Embryonic facial prominence (tissue), 1 donor: ENCODE measurements around the gene UQCC5.

Experiments used
- DNase-seq: peaks from one replicate; pipeline ENCODE4 v3.0.0-alpha.2; 2016; ENCODE audit errors: extremely low spot score

Gene UQCC5

DNA sequence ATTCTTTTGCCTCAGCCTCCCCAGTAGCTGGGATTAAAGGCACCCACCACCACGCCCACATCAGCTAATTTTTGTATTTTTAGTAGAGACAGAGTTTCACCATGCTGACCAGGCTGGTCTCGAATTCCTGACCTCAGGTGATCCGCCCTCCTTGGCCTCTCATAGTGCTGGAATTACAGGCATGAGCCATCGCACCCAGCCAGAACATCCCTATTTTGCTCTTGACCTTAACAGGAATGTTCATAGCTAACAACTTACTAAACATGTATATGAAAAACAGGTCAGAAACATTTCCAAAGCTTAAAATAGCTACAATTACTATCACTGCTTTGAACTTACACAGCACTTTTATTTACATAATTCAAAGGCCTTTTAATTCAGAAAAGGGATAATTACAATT lies 33.7 kb downstream of the UQCC5 start:
- no peak for DNase-seq

DNA sequence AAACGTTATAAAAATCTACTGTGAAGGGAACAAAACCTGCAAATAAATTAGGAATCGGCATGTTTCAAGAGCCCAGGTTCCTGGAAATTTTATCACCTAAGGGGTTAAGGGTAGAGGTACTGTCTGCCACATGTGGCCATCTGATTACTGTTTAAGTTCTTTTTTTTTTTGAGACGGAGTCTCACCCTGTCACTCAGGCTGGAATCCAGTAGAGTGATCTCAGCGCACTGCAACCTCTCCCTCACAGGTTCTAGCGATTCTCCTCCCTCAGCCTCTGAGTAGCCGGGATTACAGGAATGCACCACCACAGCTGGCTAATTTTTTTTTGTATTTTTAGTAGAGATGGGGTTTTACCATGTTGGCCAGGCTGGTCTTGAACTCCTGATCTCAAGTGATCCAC lies 35.8 kb downstream of the UQCC5 start:
- DNase-seq = no peak

DNA sequence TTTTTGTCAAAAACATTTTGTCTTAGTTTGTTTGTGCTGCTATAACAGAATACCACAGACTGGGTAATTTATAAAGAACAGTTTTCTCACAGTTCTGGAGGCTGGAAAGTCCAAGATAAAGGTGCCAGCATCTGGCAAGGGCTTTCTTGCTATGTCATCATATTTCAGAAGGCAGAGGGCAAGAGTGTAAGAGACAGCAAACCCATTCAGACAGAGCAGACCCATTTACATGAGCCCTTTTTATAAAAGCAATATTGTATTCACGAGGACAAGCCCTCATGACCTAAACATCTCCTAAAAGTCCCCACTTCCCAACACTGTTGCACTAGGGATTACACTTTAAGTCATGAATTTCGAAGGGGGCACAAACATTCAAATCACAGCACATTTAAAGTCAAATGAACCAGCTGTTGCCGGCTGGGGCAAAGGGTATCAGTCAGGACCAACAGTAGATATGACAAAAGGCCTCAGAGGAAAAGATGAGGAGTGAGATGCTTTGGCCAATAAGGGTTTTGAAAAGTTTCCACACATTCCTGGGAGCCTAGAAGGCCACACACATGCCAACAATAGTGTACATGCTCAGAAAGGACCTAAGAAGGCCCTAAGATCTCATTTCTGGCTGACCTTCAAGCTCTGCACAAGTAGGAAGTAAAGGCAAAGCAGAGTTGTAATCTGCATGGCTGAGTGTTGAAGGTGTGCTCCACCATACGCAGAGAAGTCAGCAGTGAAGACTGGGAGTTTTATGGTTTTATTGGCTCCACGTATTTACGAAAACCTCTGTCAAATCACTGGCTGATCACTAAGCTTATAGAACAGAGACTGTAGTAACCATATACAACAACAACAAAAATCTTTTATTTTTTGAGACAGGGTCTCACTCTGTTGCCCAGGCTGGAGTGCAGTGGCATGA lies 37.9 kb downstream of the UQCC5 start:
- DNase-seq = no peak
